ENCODE measurements around the gene TCF21.
A peak's percentile ranks its signal among the peaks of the same experiment; 100 is the strongest.
"Not testable (repeated sequence)": the region's sequence is repeated elsewhere in the genome, so short reads cannot be mapped to it uniquely, and the experiment has no call there.

The TCF21 gene

DNA sequence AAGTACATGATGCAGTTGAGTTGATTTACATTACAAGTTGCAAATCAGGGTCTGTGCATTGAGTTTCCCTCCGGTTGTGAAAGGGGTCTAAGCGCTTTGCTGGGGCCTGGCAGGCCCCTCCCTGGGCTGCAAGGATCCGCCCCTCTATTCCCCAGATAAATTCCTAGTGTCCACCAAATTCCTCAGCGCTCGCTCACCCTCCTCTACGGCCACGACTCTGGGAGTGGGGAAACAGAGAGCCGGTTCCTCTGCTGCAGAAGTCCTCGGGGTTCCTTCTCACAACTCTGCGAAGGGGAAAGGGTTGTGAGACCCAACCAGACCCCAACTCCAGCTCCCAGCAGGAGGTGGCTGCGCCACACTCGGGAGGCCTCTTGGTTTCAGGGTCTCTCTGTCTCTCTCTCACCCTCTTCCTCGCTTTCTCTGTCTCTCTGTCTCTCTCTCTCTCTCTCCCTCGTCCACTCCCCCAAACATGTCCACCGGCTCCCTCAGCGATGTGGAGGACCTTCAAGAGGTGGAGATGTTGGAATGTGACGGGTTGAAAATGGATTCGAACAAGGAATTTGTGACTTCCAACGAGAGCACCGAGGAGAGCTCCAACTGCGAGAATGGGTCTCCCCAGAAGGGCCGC lies at the start of gene TCF21:
TSS of gene TCF21 (plus strand) at position 185 of the 628 bp plus-strand sequence. CDS start at position 470, 285 bp downstream.
- no peak for FAIRE-seq

GRCh38 chr6:133841176-133841575 lies 47.7 kb upstream of the TCF21 start:
- no peak for FAIRE-seq

- FAIRE-seq = no peak
Measured at GRCh38 chr6:133843098-133843497, 45.8 kb upstream of the TCF21 start.

- FAIRE-seq = no peak
Measured at GRCh38 chr6:133844709-133845108, 44.2 kb upstream of the TCF21 start.

GRCh38 chr6:133854041-133854363 lies 34.9 kb upstream of the TCF21 start:
- no peak for FAIRE-seq

GRCh38 chr6:133854364-133855275 lies 34.3 kb upstream of the TCF21 start:
- no peak for FAIRE-seq

DNA sequence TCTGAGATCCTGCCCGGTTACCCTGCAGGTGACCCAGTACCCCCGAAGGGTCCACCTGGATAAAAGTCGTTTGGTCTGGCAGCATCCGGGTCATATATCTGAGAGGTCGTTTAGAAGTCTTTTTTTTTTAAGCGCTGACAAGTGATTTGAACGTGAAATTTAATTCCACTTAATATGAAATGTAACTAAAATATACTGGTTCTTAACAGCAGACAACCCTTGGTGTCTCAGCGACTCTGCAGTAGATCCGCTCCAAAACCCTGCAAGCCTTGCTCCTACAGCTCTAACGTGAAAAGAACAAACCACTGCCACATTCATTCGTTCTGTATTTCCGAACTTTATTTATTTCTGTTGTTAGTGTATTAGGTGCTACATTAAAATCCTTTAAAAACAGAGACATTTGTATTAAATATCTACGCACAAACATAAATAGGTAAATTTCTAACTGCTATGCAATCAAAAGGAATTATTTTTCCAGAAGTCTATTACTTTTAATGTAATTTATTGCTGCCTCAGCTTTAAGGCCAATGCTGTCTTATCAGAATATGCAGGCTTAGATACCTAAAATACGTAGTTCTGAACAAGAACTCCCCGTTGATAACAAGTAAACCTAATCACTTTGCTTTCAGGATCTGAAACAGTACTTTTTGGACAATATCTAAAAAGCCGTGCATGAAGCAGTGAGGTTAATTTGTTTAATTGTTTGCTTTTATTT lies 33.5 kb upstream of the TCF21 start:
- FAIRE-seq = no peak

- no peak for FAIRE-seq
Measured at GRCh38 chr6:133855991-133856370, 32.9 kb upstream of the TCF21 start.

DNA sequence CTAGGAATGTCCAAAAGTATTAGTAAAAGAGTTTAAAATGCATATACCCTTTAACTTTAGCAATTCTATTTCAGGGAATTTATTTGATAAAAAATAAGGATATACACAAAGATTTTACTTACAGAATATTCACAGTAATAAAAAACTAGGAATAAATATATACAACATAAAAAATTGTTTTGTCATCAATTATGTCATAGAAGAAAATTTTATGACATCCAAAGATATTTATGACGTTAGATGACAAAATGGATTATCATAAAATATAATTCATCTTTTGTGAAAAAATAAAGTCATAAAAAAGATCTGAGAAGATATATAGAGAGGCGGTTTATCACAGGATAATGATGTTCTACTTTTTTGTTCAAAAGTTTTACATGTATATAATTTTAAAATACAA lies 32.0 kb upstream of the TCF21 start:
- FAIRE-seq = peak; percentile 68

DNA sequence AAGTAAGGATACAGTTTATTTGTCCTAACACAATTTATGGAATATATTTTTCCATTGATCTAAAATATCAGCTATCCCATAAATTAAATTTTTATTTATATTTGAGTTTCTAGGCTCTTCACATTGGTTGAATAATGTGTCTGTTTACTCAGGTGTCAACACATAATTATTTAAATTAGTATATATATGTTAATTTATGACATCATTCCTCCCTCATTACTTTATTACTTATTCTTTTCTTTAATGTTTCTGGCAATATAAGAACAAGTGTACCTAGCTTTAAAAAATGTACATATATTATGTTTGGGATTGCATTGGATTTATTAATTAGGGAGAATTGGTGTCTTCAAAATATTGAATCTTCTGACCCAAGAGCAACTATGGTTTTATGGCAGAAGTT lies 31.2 kb upstream of the TCF21 start:
- no peak for FAIRE-seq

DNA sequence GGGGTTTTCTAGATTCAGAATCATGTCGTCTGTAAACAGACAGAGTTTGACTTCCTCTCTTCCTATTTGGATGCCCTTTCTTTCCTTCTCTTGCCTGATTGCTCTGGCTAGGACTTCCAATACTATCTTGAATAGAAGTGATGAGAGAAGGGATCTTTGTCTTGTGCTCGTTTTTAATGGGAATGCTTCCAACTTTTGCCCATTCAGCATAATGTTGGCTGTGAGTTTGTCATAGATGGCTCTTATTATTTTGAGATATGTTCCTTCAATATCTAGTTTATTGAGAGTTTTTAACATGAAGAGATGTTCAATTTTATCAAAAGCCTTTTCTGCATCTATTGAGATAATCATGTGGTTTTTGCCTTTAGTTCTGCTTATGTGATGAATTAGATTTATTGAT lies 27.6 kb upstream of the TCF21 start:
- FAIRE-seq = not testable (repeated sequence)

DNA sequence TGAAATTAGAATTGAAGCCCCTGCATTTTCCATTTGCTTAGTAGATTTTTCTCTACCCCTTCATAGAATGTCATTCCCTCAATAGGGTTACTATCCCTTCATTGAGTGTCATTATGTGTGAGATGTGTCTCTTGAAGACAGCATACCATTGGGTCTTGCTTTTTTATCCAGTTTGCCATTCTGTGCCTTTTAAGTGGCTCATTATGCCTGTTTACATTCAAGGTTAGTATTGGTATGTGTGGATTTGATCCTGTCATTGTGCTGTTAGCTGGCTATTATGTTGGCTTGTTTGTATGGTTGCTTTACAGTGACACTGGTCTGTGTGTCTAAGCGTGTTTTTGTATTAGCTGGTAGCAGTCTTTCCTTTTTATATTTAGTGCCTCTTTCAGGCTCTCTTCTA lies 25.7 kb upstream of the TCF21 start:
- no peak for FAIRE-seq

- no peak for FAIRE-seq
Measured at GRCh38 chr6:133865680-133866079, 23.2 kb upstream of the TCF21 start.

DNA sequence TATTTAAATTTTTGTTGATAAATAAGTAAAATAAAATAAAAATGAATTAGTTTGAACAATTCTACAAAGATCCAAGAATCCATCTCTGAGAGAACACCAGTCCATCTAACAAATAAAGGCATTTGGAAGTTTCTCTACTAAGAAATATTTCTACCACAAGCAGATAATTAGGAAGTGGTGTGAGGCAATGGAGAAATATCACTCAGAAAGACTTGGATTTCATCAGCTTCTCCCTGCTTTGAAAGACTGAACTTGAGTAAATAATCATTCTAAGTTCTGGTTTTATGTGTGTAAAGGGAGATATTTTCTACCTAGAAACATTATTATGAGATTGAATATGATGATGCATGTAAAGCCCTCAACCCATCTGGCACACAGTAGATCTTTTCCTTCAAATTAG lies 17.8 kb upstream of the TCF21 start:
- no peak for FAIRE-seq

- no peak for FAIRE-seq
Measured at GRCh38 chr6:133873538-133873937, 15.4 kb upstream of the TCF21 start.

- FAIRE-seq = no peak
Measured at GRCh38 chr6:133877116-133877515, 11.8 kb upstream of the TCF21 start.

DNA sequence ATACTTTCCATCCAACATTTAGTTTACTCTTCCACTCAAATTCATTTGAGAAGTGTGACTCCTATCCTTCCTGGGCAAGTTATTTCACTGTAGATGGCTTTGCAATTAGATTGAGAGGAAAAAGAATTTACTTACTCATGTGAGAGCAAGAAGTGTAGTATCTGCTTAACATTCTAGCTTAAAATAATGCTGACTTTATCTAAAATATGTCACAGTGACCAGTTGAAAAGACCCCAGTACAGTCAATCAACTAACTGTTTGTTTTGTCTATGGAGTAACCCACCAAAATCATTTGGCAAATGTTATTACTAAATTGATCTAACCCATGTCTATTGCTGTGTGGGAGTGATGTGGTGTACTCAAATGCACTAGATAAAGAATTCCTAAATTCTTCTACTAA lies 8.9 kb upstream of the TCF21 start:
- no peak for FAIRE-seq

DNA sequence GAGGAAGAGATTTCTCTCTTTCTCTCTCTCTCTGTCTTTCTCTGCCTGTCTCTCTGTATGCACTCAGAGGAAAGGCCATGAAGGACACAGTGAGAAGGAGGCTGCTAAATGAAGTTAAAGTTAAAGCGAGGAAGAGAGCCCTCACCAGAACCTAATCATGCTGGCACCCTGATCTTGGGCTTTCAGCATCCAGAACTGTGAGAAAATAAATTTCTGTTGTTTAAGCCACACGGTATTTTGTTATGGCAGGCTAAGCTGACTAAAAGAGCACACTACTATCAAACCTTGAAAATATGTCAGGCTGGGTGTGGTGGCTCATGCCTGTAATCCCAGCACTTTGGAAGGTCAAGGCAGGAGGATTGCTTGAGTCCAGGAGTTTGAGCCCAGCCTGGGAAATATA lies 8.0 kb upstream of the TCF21 start:
- no peak for FAIRE-seq

DNA sequence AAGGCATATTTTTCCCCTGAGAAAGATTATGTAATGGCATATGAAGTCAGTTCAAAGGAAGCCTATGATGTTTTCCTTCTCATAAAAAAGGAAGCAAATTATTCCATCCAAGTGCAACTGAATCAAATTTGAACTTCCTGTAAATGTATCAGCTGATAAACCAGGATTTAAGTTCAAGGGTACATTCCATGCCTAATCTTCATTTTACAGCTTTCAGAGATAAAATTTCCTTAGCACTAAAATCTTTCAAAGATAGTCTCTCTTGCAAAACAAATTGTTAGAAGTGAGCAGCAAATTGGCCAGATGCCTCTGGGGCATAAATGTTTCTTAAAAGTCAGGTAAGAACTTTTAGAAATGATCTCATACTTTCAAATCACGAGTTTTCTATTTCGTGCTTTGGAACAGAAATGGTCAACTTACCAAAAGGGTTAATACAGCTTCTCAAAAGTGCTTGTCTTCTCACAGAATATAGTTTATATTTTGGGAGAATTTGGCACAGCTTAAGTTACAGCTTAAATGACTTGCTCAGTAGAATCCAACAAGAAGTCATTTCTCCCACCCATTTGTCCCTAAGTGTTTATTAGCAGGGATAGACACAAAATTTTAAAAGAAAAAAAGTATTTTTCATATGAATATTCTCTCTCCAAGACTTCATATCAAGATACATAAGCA lies 2.7 kb upstream of the TCF21 start:
- no peak for FAIRE-seq

DNA sequence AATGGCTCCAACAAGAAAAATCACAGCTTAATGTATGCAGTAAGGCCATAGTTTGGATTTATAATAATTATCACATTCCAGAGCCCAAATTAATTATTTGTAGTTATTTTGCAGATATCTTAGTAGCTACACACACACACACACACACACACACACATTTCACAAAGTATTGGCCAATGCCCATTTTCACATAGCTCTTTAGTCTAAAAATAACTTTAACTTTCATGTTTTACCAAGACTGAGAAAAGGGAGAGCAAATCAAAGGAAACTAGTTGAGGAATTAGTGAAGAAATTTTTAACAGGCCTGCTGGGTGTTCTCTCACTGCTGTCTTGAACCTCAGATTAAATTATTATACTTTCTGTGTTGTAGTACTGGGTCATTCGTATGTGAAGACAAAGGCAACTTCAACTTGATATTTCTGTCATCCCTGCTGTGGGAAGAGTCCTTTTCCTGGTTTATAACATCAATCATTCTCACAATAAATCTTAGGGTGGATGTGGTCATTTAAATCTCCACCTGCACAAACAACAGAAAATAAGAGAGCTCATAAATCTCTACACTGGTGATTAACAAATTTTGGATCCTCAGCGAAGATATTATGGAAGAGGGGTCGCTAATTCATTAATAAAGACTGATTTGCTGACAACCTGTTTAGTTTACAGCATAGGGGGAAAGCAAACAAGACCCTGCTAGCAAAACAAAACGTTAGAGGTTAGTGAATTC lies 1.6 kb upstream of the TCF21 start:
- FAIRE-seq = no peak

DNA sequence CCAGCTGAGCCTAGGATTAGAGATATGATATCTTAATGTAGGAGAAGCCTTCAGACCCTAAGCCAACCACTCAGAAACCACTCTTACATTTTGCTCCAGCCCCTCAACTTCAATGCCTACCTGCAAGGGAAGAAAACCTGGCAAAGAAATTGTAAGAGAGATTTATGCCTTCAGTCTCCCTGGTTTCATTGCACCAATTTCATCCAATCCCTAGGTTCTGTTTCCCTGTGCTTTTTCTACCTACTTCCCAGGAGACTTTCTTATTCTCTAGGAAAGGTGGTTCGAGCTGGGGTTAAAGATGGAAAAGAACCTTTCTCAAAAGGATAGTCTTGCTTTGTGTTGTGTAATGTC lies 1.1 kb upstream of the TCF21 start:
- FAIRE-seq = no peak

DNA sequence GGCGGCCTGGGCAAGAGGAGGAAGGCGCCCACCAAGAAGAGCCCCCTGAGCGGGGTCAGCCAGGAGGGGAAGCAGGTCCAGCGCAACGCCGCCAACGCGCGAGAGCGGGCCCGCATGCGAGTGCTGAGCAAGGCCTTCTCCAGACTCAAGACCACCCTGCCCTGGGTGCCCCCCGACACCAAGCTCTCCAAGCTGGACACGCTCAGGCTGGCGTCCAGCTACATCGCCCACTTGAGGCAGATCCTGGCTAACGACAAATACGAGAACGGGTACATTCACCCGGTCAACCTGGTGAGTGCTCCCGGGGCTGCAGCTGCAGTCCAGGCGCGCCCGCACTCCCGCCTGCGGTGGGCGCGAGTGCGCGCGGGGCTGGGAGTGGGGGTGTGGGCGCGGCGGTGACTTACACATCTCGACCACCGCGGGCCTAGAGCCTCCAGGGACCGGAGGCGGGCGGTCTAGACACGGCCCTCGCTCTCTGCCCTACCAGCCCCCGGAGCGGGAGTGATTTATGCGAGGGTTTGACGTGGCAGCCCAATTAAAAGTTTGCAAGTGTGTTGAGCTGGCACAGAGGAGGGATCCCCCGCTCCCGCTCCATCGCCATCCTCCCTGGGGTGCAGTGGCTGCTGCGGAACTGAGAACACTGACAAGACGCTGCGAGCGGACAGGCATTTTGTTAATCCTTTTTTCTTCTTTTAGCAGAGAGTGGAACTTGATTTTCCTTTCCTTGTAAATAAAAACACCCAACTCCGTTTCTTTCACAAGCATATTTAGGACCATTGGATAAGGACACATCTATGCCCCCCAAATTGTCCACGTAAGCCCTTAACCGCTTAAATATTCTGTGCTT lies 867 bp downstream of the TCF21 start:
- FAIRE-seq = no peak

All from A204.1 (cell line).